A673 (cell line): ENCODE measurements around the gene IPO13. TPM values are rescaled to one million over a fixed set of nuclear protein-coding genes. Genes with fewer than 3 reads are reported as not detected.

Experiments
- BruUV-seq: library from RNA; stranded (reverse); fragments of 400-500 nt; replicated peaks from 2 replicates; lab custom pipeline; 2021; lab: Mats Ljungman, UMichigan
- CTCF ChIA-PET: fragments of 300-600 bp; sonication (Branson Sonifier 250); formaldehyde crosslinking; loops from one replicate; lab custom pipeline; 2022; ENCODE audit warnings: antibody characterized with exemption; lab: Charles Lee
- POLR2A ChIA-PET: fragments of 300-600 bp; sonication (Branson Sonifier 250); formaldehyde crosslinking; loops from one replicate; lab custom pipeline; 2022; ENCODE audit warnings: antibody characterized with exemption; ENCODE audit not compliant: low non-redundant PET; lab: Charles Lee
- DNase-seq: peaks from one replicate; pipeline ENCODE4 v3.0.0-alpha.2; 2015; ENCODE audit warnings: low spot score
- H3K27ac ChIP-seq: fragments of 200-600 bp; sonication (generic); 2 replicates; pipeline ENCODE4 v1.5.1; 2016; ENCODE audit warnings: mixed run types, low read depth, mild to moderate bottlenecking, mixed read lengths, antibody characterized with exemption, low read length; ENCODE audit not compliant: poor library complexity, severe bottlenecking
- H3K27me3 ChIP-seq: fragments of 200-600 bp; sonication (generic); replicated peaks from 2 replicates; pipeline ENCODE4 v1.6.1; 2017; ENCODE audit warnings: mixed run types, low read depth, mild to moderate bottlenecking, mixed read lengths, antibody characterized with exemption, low read length; ENCODE audit not compliant: insufficient read depth, poor library complexity
- H3K36me3 ChIP-seq: fragments of 200-600 bp; sonication (generic); 2 replicates; pipeline ENCODE4 v1.6.1; 2016; ENCODE audit warnings: mixed run types, mild to moderate bottlenecking, mixed read lengths, antibody characterized with exemption, low read length; ENCODE audit not compliant: insufficient read depth, poor library complexity, severe bottlenecking
- H3K4me1 ChIP-seq: fragments of 200-600 bp; sonication (generic); 2 replicates; pipeline ENCODE4 v1.6.1; 2017; ENCODE audit warnings: mixed run types, mild to moderate bottlenecking, mixed read lengths, antibody characterized with exemption, low read length; ENCODE audit not compliant: insufficient read depth, poor library complexity, severe bottlenecking
- H3K4me3 ChIP-seq: fragments of 200-600 bp; sonication (generic); 2 replicates; pipeline ENCODE4 v1.5.1; 2016; ENCODE audit warnings: low read depth, mixed run types, mild to moderate bottlenecking, mixed read lengths, low read length; ENCODE audit not compliant: poor library complexity, severe bottlenecking
- H3K9me3 ChIP-seq: fragments of 200-600 bp; sonication (generic); 2 replicates; pipeline ENCODE4 v1.6.1; 2016; ENCODE audit warnings: mixed run types, low read depth, mild to moderate bottlenecking, mixed read lengths, antibody characterized with exemption, low read length; ENCODE audit not compliant: poor library complexity, severe bottlenecking
- CTCF ChIP-seq: fragments of 300-800, 200-600 bp; sonication (generic); conservative IDR thresholded peaks from 2 replicates; pipeline ENCODE4 v1.5.1; 2017; ENCODE audit warnings: low read depth, mild to moderate bottlenecking, antibody characterized with exemption, low read length, moderate library complexity, mixed read lengths
- EZH2 ChIP-seq: fragments of 200-600 bp; sonication (generic); IDR thresholded peaks from 2 replicates; pipeline ENCODE4 v1.6.1; 2017; ENCODE audit warnings: borderline replicate concordance, low read depth, mild to moderate bottlenecking, mixed read lengths, antibody characterized with exemption, low read length; ENCODE audit not compliant: poor library complexity, severe bottlenecking
- intact Hi-C: fragments of 100-400 bp; cut with micrococcal nuclease; formaldehyde crosslinking; loops from one replicate; pipeline ENCODE4 v1.10.0; 2022; ENCODE audit not compliant: unreplicated experiment
- total RNA-seq: library from RNA; stranded (reverse); gene quantifications from 2 replicates; pipeline ENCODE4 v1.2.3, GENCODE V29; 2021

IPO13 gene
- total RNA-seq, 1 experiment from 2014 or later, result 53.4 TPM

GRCh38 chr1:43987159-43987902, 40.6 kb downstream of the IPO13 start:
- BruUV-seq, result no TSS peak
- intact Hi-C loops, result no loop called here
- no peak overlapping the region for H3K27ac ChIP-seq
- peaks cover 16% of the 10 kb centered on the region for H3K4me1 ChIP-seq
- H3K27me3 ChIP-seq, result no peaks in the 10 kb centered on the region
- CTCF ChIA-PET, result no interaction called here
- TF ChIP-seq CTCF (no peak), EZH2 (no peak)
- H3K9me3 ChIP-seq, result no peaks in the 10 kb centered on the region
- POLR2A ChIA-PET, result no interaction called here
- DNase-seq, result no peak
- H3K4me3 ChIP-seq, result no peak overlapping the region
- peaks cover 21% of the 10 kb centered on the region for H3K36me3 ChIP-seq

- DNase-seq, result peak; percentile 38
- Histone ChIP-seq H3K36me3 (peaks cover 12% of the 10 kb centered on the region), H3K9me3 (no peaks in the 10 kb centered on the region), H3K27me3 (no peaks in the 10 kb centered on the region), H3K4me3 (peak overlapping the region; percentile 72), H3K27ac (peak overlapping the region; percentile 65), H3K4me1 (peaks cover 19% of the 10 kb centered on the region)
- intact Hi-C loops, result no loop called here
- ChIA-PET POLR2A (interaction anchor here (0.6 kb wide), 1 partner anchor 606 kb away, joined by 5 read pairs; no protein-coding TSS in a partner anchor), CTCF (interaction anchor here (0.6 kb wide), 1 partner anchor 40 kb away, joined by 4 read pairs; the partner anchor contains the start of gene SLC6A9)
- TF ChIP-seq EZH2 (no peak), CTCF (0 out of 2 replicates have a peak, but pooled peaks have one; percentile 11)
- BruUV-seq, result no TSS peak
Measured at GRCh38 chr1:43990271-43991199, 43.8 kb downstream of the IPO13 start.

- H3K9me3 ChIP-seq, result no peaks in the 10 kb centered on the region
- POLR2A ChIA-PET, result interaction anchor here (0.6 kb wide), 1 partner anchor 606 kb away, joined by 5 read pairs; no protein-coding TSS in a partner anchor
- BruUV-seq, result no TSS peak
- H3K36me3 ChIP-seq, result peaks cover 6% of the 10 kb centered on the region
- peak overlapping the region; percentile 72 for H3K4me3 ChIP-seq
- intact Hi-C loops, result no loop called here
- H3K4me1 ChIP-seq, result peaks cover 19% of the 10 kb centered on the region
- DNase-seq, result no peak
- no peaks in the 10 kb centered on the region for H3K27me3 ChIP-seq
- CTCF ChIA-PET, result interaction anchor here (0.6 kb wide), 1 partner anchor 40 kb away, joined by 4 read pairs; the partner anchor contains the start of gene SLC6A9
- peak overlapping the region; percentile 65 for H3K27ac ChIP-seq
- TF ChIP-seq EZH2 (no peak), CTCF (no peak)
Measured at GRCh38 chr1:43991200-43991475, 44.4 kb downstream of the IPO13 start.
